Measurements from ENCODE around the gene NUFIP2.

The NUFIP2 gene

DNA sequence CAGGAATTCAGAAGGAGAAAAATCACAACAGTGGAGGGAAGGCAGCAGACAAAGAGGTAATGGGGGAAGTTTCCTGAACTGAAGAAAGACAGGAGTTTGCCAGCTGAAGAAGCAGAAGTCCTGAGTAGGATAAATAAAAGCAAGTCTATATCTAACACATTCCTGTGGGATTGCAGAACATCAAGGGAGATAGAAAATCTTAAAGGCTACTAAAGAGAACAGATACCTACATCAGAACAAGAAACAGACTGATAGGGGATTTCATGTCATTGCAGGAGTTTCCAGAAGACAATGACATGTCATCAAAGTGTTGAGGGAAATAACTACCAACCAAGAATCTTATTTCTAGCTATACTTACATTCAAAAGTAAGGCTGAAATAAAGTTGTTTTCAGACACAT, 68.6 kb downstream of the NUFIP2 start:
- TF ChIP-seq, protein P1, sequence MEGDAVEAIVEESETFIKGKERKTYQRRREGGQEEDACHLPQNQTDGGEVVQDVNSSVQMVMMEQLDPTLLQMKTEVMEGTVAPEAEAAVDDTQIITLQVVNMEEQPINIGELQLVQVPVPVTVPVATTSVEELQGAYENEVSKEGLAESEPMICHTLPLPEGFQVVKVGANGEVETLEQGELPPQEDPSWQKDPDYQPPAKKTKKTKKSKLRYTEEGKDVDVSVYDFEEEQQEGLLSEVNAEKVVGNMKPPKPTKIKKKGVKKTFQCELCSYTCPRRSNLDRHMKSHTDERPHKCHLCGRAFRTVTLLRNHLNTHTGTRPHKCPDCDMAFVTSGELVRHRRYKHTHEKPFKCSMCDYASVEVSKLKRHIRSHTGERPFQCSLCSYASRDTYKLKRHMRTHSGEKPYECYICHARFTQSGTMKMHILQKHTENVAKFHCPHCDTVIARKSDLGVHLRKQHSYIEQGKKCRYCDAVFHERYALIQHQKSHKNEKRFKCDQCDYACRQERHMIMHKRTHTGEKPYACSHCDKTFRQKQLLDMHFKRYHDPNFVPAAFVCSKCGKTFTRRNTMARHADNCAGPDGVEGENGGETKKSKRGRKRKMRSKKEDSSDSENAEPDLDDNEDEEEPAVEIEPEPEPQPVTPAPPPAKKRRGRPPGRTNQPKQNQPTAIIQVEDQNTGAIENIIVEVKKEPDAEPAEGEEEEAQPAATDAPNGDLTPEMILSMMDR (IDR thresholded peaks at IDR 0.05): no peak

GRCh38 chr17:29219378-29220047, 74.4 kb downstream of the NUFIP2 start:
- TF ChIP-seq, protein P1 (IDR thresholded peaks at IDR 0.05): peak; percentile 92

DNA sequence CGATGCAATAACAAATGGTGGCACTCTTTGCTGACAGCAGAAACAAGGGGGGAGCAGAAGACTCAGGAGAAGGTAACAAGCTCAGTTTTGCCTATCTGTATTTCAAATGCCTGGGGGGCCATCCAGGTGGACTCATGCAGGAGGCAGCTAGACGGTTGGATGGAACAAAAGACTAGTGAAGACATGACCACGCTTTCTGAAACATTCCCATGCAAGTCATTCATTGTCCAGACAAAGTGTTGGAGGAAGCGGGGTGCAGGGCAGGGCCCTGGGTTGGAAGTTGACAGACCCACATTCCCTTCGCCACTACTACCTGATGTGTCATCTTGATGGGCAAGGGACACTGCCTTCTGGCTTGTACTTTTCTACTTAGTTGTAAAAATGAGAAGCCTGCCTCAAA, 77.1 kb downstream of the NUFIP2 start:
- TF ChIP-seq, protein P1 (IDR thresholded peaks at IDR 0.05): no peak

DNA sequence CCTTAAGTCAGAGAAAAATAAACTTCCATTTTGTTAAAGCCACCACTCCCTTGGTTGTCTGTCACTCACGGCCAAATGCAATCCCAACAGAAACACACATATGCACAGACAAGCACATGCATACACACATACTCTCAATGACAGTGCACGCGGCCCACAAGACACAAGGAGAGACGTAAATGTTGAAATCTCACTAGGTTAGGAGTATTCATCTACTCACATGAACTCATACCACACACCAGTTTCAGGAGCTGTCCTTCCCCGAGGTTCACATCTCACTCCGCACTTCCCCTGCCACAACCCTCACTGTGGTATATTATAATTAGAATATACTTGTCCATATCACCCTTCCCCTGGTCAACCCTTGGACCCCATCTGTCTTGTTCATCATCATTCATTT, 77.8 kb downstream of the NUFIP2 start:
- TF ChIP-seq, protein P1 (IDR thresholded peaks at IDR 0.05): no peak

DNA sequence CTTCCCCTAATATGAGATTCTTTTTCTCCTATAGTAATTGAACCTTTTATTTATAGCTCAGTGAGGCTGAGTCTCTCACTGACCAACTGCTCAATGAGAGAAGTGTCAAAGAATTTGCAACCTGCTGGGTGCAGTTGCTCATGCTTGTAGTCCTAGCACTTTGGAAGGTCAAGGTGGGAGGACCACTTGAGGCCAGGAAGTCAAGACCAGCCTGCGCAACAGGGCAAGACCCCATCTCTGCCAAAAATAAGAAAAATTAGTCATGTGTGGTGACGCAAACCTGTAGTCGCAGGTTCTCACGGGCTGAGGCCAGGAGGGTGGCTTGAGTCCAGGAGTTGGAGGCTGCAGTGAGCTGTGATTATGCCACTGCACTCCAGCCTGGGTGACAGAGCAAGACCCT, 78.2 kb downstream of the NUFIP2 start:
- TF ChIP-seq, protein P1 (IDR thresholded peaks at IDR 0.05): no peak

- TF ChIP-seq, protein P1 (IDR thresholded peaks at IDR 0.05): no peak
These were observed 78.8 kb downstream of the NUFIP2 start for GRCh38 chr17:29215174-29215573.

DNA sequence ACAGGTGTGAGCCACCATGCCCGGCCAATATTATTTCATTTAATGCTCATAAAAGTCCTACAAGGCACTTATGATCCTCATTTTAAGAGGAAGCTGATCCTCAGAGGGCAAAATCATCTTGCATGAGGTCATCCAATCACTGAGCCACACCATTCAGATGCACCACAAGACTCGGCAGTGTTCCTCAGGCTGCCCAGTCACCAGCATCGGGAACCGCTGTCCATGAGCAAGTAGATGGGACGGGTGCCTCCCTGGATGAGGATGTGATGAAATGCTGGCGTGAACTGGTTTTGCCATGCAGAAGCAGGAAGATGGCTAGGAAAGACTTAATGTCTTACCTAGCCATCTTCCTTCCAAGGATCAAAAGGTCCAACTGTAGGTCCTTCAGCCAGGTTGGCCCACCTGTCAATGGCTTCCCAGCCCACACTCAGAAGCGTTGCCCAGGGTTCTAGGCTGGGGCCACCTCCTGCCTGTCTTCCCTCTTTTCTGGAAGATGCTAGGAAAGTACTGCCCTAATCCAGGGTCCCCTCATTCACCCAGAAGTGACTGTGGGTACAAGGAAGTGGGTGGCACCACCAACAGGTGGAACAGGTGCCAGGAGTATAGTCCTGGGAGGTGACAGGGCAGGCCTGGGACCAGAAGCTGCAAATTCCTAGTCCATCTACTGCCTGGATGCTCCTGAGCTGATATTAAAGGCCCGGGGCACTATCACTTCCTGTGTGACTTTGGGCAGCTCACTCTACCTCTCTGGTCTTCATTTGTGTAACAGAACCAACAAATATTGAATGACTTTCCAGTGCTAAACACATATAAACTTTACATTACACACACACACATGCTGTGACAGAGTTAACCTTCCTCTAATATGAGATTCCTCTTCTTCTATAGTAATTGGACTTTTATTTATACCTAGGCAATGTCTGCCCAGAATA, 79.5 kb downstream of the NUFIP2 start:
- TF ChIP-seq, protein P1 (IDR thresholded peaks at IDR 0.05): no peak
